ENCODE measurements around the gene PLA2G4B.

The PLA2G4B gene

GRCh38 chr15:41866263-41866703, 27.6 kb downstream of the PLA2G4B start:
- H4K20me1 ChIP-seq (ENCODE audit: insufficient read depth, low read length, poor library complexity, severe bottlenecking), result no peaks in the 10 kb centered on the region
- no peaks in the 10 kb centered on the region for H3K79me2 ChIP-seq (ENCODE audit: insufficient read depth, low read length)
- H3K9ac ChIP-seq (ENCODE audit: low read depth, low read length, poor library complexity, severe bottlenecking), result peak overlapping the region; percentile 32
- peak overlapping the region; percentile 32 for H3K4me2 ChIP-seq (ENCODE audit: low read depth, low read length, poor library complexity, severe bottlenecking)
- no peak overlapping the region for H3K4me3 ChIP-seq (ENCODE audit: low read length, poor library complexity, severe bottlenecking)
- no peaks in the 10 kb centered on the region for H3K27me3 ChIP-seq (ENCODE audit: insufficient read depth, low read length, poor library complexity, severe bottlenecking)
- peaks cover 31% of the 10 kb centered on the region for H3K4me1 ChIP-seq (ENCODE audit: insufficient read depth, low read length, poor library complexity, severe bottlenecking)
- no peaks in the 10 kb centered on the region for H3K9me3 ChIP-seq (ENCODE audit: insufficient read depth, low read depth, low read length)
- no peak for TF ChIP-seq EZH2phosphoT487 (IDR thresholded peaks at IDR 0.05; ENCODE audit: borderline replicate concordance)
- no peak for TF ChIP-seq CTCF (conservative IDR thresholded peaks at IDR 0.05; ENCODE audit: low read length)
- H3K9me2 ChIP-seq (replicated peaks; ENCODE audit: low read depth, low read length), result no peaks in the 10 kb centered on the region
- H3K36me3 ChIP-seq (ENCODE audit: insufficient read depth, low read length), result no peaks in the 10 kb centered on the region
- H2AFZ ChIP-seq (ENCODE audit: low read length), result no peak overlapping the region
- no peaks in the 10 kb centered on the region for H3F3A ChIP-seq (ENCODE audit: low read depth)

GRCh38 chr15:41866872-41867579, 28.4 kb downstream of the PLA2G4B start:
- Histone ChIP-seq H3K9me2 (replicated peaks; ENCODE audit: low read depth, low read length) (no peaks in the 10 kb centered on the region), H3K79me2 (ENCODE audit: insufficient read depth, low read length) (no peaks in the 10 kb centered on the region), H2AFZ (ENCODE audit: low read length) (no peak overlapping the region), H3K4me2 (ENCODE audit: low read depth, low read length, poor library complexity, severe bottlenecking) (no peak overlapping the region), H4K20me1 (ENCODE audit: insufficient read depth, low read length, poor library complexity, severe bottlenecking) (no peaks in the 10 kb centered on the region), H3K27me3 (ENCODE audit: insufficient read depth, low read length, poor library complexity, severe bottlenecking) (no peaks in the 10 kb centered on the region), H3K36me3 (ENCODE audit: insufficient read depth, low read length) (no peaks in the 10 kb centered on the region), H3K9ac (ENCODE audit: low read depth, low read length, poor library complexity, severe bottlenecking) (no peak overlapping the region), H3K9me3 (ENCODE audit: insufficient read depth, low read depth, low read length) (no peaks in the 10 kb centered on the region), H3K4me3 (ENCODE audit: low read length, poor library complexity, severe bottlenecking) (no peak overlapping the region), H3F3A (ENCODE audit: low read depth) (no peaks in the 10 kb centered on the region), H3K4me1 (ENCODE audit: insufficient read depth, low read length, poor library complexity, severe bottlenecking) (peaks cover 31% of the 10 kb centered on the region)
- TF ChIP-seq EZH2phosphoT487 (IDR thresholded peaks at IDR 0.05; ENCODE audit: borderline replicate concordance), result no peak
- TF ChIP-seq CTCF (conservative IDR thresholded peaks at IDR 0.05; ENCODE audit: low read length), result no peak

GRCh38 chr15:41868321-41868720, 29.7 kb downstream of the PLA2G4B start:
- no peaks in the 10 kb centered on the region for H3K9me3 ChIP-seq (ENCODE audit: insufficient read depth, low read depth, low read length)
- no peaks in the 10 kb centered on the region for H3F3A ChIP-seq (ENCODE audit: low read depth)
- no peak overlapping the region for H3K4me2 ChIP-seq (ENCODE audit: low read depth, low read length, poor library complexity, severe bottlenecking)
- H3K4me1 ChIP-seq (ENCODE audit: insufficient read depth, low read length, poor library complexity, severe bottlenecking), result peaks cover 23% of the 10 kb centered on the region
- no peaks in the 10 kb centered on the region for H4K20me1 ChIP-seq (ENCODE audit: insufficient read depth, low read length, poor library complexity, severe bottlenecking)
- H3K9me2 ChIP-seq (replicated peaks; ENCODE audit: low read depth, low read length), result no peaks in the 10 kb centered on the region
- no peaks in the 10 kb centered on the region for H3K79me2 ChIP-seq (ENCODE audit: insufficient read depth, low read length)
- H2AFZ ChIP-seq (ENCODE audit: low read length), result no peak overlapping the region
- no peaks in the 10 kb centered on the region for H3K36me3 ChIP-seq (ENCODE audit: insufficient read depth, low read length)
- no peak for TF ChIP-seq CTCF (conservative IDR thresholded peaks at IDR 0.05; ENCODE audit: low read length)
- no peak for TF ChIP-seq EZH2phosphoT487 (IDR thresholded peaks at IDR 0.05; ENCODE audit: borderline replicate concordance)
- H3K9ac ChIP-seq (ENCODE audit: low read depth, low read length, poor library complexity, severe bottlenecking), result no peak overlapping the region
- H3K4me3 ChIP-seq (ENCODE audit: low read length, poor library complexity, severe bottlenecking), result no peak overlapping the region
- H3K27me3 ChIP-seq (ENCODE audit: insufficient read depth, low read length, poor library complexity, severe bottlenecking), result no peaks in the 10 kb centered on the region
